ENCODE measurements around the gene MTCH1. TPM values are rescaled to one million over a fixed set of nuclear protein-coding genes. Genes with fewer than 3 reads are reported as not detected.

The MTCH1 gene
- total and polyA plus RNA-seq, 10 of the 15 experiments (the other 5 are each of a cell fraction or from before 2014, with no cell fraction given) = 7.2 to 128 (median 85.2) TPM

- TF ChIP-seq SMC3 (IDR thresholded peaks at IDR 0.05; ENCODE audit: borderline replicate concordance, low read length) (no peak), DPF2 (IDR thresholded peaks at IDR 0.05) (peak; percentile 96), SMARCA5 (IDR thresholded peaks at IDR 0.05) (peak; percentile 87; the same call in 1 of the 2 replicates), ATF2 (IDR thresholded peaks at IDR 0.05; ENCODE audit: low read length) (no peak), CHD4 (IDR thresholded peaks at IDR 0.05) (no peak), EED (IDR thresholded peaks at IDR 0.05; ENCODE audit: low read depth) (no peak), RB1 (IDR thresholded peaks at IDR 0.05; ENCODE audit: borderline replicate concordance) (peak; percentile 93), SIN3A (IDR thresholded peaks at IDR 0.05; ENCODE audit: low read depth, low read length) (peak; percentile 82), USF2 (IDR thresholded peaks at IDR 0.05; ENCODE audit: borderline replicate concordance, low read depth, low read length) (peak; percentile 94), POLR2AphosphoS2 (IDR thresholded peaks at IDR 0.05; ENCODE audit: low read depth, low read length) (peak; percentile 56; the same call in 1 of the 2 replicates), STAT1 (conservative IDR thresholded peaks at IDR 0.05) (no peak; the same call in 1 of the 2 replicates), SP1 (IDR thresholded peaks at IDR 0.05; ENCODE audit: low read depth, low read length) (peak; percentile 87), ZNF274 (IDR thresholded peaks at IDR 0.05; ENCODE audit: insufficient read depth, insufficient read length) (no peak), BMI1 (IDR thresholded peaks at IDR 0.05; ENCODE audit: borderline replicate concordance) (no peak), ZSCAN29 (IDR thresholded peaks at IDR 0.05) (0 out of 2 replicates have a peak, but pooled peaks have one; percentile 32), STAT3 (IDR thresholded peaks at IDR 0.05; ENCODE audit: low read depth, low read length) (no peak), BCL11A (IDR thresholded peaks at IDR 0.05; ENCODE audit: low read depth, low read length) (no peak), CBX5 (IDR thresholded peaks at IDR 0.05; ENCODE audit: low read depth) (no peak), E4F1 (IDR thresholded peaks at IDR 0.05; ENCODE audit: borderline replicate concordance, partially characterized antibody) (peak; percentile 78), SRF (IDR thresholded peaks at IDR 0.05; ENCODE audit: low read depth in 2 of 2, low read length in 2 of 2) (peak; percentile 85 to 87), HSF1 (IDR thresholded peaks at IDR 0.05; ENCODE audit: low read depth, low read length) (peak; percentile 35; the same call in 1 of the 2 replicates), NFXL1 (IDR thresholded peaks at IDR 0.05; ENCODE audit: borderline replicate concordance) (no peak), EP300 (IDR thresholded peaks at IDR 0.05; ENCODE audit: borderline replicate concordance in 1 of 2, control insufficient read depth in 1 of 2, low read depth in 2 of 2, low read length in 2 of 2) (no peak)
These were observed at the start of gene MTCH1 (continued) for GRCh38 chr6:36985808-36986703.
